Measurements from ENCODE around the gene SCYGR6. TPM values are rescaled to one million over a fixed set of nuclear protein-coding genes. Genes with fewer than 3 reads are reported as not detected.

SCYGR6 gene
- total and polyA plus RNA-seq, 2 of the 8 experiments (the other 6 are each of a cell fraction or from before 2014, with no cell fraction given) = not detected

DNA sequence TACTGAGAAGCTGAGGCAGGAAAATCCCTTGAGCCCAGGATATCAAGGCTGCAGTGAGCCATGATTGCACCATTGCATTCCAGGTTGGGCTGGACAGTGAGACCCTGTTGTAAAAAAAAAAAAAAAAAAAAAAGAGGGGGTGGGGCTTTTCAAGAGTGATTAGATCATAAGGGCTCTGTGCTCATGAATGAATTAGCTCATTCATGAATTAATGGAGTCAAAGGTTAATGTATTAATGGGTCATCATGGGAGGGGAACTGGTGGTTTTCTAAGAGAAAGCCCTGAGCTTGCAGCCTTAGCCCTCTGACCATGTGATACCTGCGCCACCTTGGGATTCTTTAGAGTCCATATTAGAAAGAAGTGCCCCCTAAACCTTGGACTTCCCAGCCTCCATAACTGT is 11.3 kb downstream of the SCYGR6 start (continued):
- TF ChIP-seq, protein P1, sequence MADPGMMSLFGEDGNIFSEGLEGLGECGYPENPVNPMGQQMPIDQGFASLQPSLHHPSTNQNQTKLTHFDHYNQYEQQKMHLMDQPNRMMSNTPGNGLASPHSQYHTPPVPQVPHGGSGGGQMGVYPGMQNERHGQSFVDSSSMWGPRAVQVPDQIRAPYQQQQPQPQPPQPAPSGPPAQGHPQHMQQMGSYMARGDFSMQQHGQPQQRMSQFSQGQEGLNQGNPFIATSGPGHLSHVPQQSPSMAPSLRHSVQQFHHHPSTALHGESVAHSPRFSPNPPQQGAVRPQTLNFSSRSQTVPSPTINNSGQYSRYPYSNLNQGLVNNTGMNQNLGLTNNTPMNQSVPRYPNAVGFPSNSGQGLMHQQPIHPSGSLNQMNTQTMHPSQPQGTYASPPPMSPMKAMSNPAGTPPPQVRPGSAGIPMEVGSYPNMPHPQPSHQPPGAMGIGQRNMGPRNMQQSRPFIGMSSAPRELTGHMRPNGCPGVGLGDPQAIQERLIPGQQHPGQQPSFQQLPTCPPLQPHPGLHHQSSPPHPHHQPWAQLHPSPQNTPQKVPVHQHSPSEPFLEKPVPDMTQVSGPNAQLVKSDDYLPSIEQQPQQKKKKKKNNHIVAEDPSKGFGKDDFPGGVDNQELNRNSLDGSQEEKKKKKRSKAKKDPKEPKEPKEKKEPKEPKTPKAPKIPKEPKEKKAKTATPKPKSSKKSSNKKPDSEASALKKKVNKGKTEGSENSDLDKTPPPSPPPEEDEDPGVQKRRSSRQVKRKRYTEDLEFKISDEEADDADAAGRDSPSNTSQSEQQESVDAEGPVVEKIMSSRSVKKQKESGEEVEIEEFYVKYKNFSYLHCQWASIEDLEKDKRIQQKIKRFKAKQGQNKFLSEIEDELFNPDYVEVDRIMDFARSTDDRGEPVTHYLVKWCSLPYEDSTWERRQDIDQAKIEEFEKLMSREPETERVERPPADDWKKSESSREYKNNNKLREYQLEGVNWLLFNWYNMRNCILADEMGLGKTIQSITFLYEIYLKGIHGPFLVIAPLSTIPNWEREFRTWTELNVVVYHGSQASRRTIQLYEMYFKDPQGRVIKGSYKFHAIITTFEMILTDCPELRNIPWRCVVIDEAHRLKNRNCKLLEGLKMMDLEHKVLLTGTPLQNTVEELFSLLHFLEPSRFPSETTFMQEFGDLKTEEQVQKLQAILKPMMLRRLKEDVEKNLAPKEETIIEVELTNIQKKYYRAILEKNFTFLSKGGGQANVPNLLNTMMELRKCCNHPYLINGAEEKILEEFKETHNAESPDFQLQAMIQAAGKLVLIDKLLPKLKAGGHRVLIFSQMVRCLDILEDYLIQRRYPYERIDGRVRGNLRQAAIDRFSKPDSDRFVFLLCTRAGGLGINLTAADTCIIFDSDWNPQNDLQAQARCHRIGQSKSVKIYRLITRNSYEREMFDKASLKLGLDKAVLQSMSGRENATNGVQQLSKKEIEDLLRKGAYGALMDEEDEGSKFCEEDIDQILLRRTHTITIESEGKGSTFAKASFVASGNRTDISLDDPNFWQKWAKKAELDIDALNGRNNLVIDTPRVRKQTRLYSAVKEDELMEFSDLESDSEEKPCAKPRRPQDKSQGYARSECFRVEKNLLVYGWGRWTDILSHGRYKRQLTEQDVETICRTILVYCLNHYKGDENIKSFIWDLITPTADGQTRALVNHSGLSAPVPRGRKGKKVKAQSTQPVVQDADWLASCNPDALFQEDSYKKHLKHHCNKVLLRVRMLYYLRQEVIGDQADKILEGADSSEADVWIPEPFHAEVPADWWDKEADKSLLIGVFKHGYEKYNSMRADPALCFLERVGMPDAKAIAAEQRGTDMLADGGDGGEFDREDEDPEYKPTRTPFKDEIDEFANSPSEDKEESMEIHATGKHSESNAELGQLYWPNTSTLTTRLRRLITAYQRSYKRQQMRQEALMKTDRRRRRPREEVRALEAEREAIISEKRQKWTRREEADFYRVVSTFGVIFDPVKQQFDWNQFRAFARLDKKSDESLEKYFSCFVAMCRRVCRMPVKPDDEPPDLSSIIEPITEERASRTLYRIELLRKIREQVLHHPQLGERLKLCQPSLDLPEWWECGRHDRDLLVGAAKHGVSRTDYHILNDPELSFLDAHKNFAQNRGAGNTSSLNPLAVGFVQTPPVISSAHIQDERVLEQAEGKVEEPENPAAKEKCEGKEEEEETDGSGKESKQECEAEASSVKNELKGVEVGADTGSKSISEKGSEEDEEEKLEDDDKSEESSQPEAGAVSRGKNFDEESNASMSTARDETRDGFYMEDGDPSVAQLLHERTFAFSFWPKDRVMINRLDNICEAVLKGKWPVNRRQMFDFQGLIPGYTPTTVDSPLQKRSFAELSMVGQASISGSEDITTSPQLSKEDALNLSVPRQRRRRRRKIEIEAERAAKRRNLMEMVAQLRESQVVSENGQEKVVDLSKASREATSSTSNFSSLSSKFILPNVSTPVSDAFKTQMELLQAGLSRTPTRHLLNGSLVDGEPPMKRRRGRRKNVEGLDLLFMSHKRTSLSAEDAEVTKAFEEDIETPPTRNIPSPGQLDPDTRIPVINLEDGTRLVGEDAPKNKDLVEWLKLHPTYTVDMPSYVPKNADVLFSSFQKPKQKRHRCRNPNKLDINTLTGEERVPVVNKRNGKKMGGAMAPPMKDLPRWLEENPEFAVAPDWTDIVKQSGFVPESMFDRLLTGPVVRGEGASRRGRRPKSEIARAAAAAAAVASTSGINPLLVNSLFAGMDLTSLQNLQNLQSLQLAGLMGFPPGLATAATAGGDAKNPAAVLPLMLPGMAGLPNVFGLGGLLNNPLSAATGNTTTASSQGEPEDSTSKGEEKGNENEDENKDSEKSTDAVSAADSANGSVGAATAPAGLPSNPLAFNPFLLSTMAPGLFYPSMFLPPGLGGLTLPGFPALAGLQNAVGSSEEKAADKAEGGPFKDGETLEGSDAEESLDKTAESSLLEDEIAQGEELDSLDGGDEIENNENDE (IDR thresholded peaks at IDR 0.05; ENCODE audit: insufficient replicate concordance, low read length) = no peak
- TF ChIP-seq BCL11A (IDR thresholded peaks at IDR 0.05; ENCODE audit: low read depth in 2 of 2, low read length in 2 of 2) = no peak
- TF ChIP-seq BRCA1 (IDR thresholded peaks at IDR 0.05; ENCODE audit: low read depth, low read length) = no peak
- TF ChIP-seq RXRA (IDR thresholded peaks at IDR 0.05; ENCODE audit: insufficient read depth, low read depth, low read length) = no peak
- no peak for TF ChIP-seq SAP30 (IDR thresholded peaks at IDR 0.05; ENCODE audit: insufficient read depth, insufficient replicate concordance, low read length)
- TF ChIP-seq NANOG (IDR thresholded peaks at IDR 0.05; ENCODE audit: insufficient read depth, low read depth, low read length, poor library complexity, severe bottlenecking) = no peak
- no peak for TF ChIP-seq POLR2AphosphoS5 (IDR thresholded peaks at IDR 0.05; ENCODE audit: low read depth, low read length)
- no peak for TF ChIP-seq RFX5 (IDR thresholded peaks at IDR 0.05; ENCODE audit: borderline replicate concordance, low read depth, low read length)
- TF ChIP-seq KDM1A (IDR thresholded peaks at IDR 0.05; ENCODE audit: borderline replicate concordance, low read length) = no peak
- no peak for TF ChIP-seq SIX5 (IDR thresholded peaks at IDR 0.05; ENCODE audit: low read depth, low read length)
- no peak for TF ChIP-seq YY1 (IDR thresholded peaks at IDR 0.05; ENCODE audit: low read depth, low read length)
- no peak for TF ChIP-seq SP2 (IDR thresholded peaks at IDR 0.05; ENCODE audit: low read length)

Data from H1 (cell line).